GM13977 (cell line): Measurements from ENCODE around the gene WFS1.

Experiments used
- DNase-seq: peaks from one replicate; pipeline ENCODE4 v3.0.0; 2012; ENCODE audit warnings: low spot score
- CTCF ChIP-seq: IDR thresholded peaks from 2 replicates; pipeline ENCODE4 v1.5.1; 2012; ENCODE audit warnings: mild to moderate bottlenecking, control low read depth; ENCODE audit not compliant: insufficient read depth; ENCODE audit errors: extremely low read depth, missing control alignments
- in situ Hi-C: fragments of 300-500 bp; cut with MboI; formaldehyde crosslinking; loops from one replicate; pipeline ENCODE4 v1.12.0; 2022; ENCODE audit warnings: low sequenced_read_pairs, low pct_unique_long_range_greater_than_20kb, mixed read lengths, inconsistent platforms; ENCODE audit not compliant: unreplicated experiment

WFS1 gene

GRCh38 chr4:6298035-6298434 lies 28.4 kb downstream of the WFS1 start:
- in situ Hi-C loops = no loop called here
- no peak for TF ChIP-seq CTCF
- DNase-seq = no peak

GRCh38 chr4:6298852-6299251 lies 29.2 kb downstream of the WFS1 start:
- no peak for TF ChIP-seq CTCF

GRCh38 chr4:6299875-6300274 lies 30.2 kb downstream of the WFS1 start:
- TF ChIP-seq CTCF = no peak
- in situ Hi-C loops = no loop called here
- no peak for DNase-seq

More at GRCh38 chr4:6298852-6299251, 29.2 kb downstream of the WFS1 start:
- no peak for DNase-seq
- in situ Hi-C loops = no loop called here

- DNase-seq = no peak
- no peak for TF ChIP-seq CTCF
- in situ Hi-C loops = no loop called here
Observed at GRCh38 chr4:6300359-6300758, 30.7 kb downstream of the WFS1 start.

- no peak for TF ChIP-seq CTCF
- in situ Hi-C loops = no loop called here
- no peak for DNase-seq
Observed at GRCh38 chr4:6301051-6301731, 31.5 kb downstream of the WFS1 start.

GRCh38 chr4:6301732-6302442 lies 32.2 kb downstream of the WFS1 start:
- DNase-seq = no peak
- in situ Hi-C loops = no loop called here
- TF ChIP-seq CTCF = no peak
